ENCODE data around the gene GSS.
A peak's percentile ranks its signal among the peaks of the same experiment; 100 is the strongest.

DNA sequence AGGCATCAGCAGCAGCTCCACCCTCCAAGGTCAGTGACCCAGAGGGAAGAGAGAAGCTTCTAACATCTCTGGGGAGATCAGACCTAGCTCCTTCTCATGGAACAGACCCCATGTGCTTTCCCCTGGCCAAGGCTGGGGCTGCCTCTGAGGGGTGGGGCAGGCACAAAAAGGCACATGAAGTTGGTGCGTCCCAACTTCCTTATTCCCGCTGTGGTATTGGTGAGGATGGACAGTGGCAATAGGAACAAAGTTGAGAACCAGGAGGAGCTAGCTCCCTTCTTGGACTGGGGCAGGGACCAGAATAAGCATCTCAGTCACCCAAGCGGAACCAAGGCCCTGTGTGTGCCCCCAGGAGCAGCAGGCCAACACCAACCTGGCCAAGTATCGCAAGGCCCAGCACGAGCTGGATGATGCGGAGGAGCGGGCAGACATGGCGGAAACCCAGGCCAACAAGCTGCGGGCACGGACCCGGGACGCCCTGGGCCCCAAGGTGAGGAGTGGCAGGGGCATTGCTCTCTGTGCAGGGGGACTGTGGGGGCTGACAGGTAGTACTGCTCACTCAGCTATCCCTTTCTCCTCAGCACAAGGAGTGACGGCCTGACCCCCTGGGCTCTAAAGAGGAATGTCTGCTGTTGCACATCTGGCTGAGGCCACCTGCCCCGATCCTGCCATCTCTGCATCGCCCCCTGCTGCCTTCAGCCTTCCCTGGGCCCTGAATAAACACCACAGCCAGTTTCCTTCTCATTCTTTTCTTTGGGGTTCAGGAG is 46.2 kb upstream of the GSS start:
- TF ChIP-seq, protein P1, sequence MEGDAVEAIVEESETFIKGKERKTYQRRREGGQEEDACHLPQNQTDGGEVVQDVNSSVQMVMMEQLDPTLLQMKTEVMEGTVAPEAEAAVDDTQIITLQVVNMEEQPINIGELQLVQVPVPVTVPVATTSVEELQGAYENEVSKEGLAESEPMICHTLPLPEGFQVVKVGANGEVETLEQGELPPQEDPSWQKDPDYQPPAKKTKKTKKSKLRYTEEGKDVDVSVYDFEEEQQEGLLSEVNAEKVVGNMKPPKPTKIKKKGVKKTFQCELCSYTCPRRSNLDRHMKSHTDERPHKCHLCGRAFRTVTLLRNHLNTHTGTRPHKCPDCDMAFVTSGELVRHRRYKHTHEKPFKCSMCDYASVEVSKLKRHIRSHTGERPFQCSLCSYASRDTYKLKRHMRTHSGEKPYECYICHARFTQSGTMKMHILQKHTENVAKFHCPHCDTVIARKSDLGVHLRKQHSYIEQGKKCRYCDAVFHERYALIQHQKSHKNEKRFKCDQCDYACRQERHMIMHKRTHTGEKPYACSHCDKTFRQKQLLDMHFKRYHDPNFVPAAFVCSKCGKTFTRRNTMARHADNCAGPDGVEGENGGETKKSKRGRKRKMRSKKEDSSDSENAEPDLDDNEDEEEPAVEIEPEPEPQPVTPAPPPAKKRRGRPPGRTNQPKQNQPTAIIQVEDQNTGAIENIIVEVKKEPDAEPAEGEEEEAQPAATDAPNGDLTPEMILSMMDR (conservative IDR thresholded peaks at IDR 0.05 in 1 of 2, IDR thresholded peaks at IDR 0.05 in 1 of 2; ENCODE audit: low read depth in 1 of 2, low read length in 2 of 2) = peak in 1 of 2 donors; percentile 44
- no peak for TF ChIP-seq EZH2 (IDR thresholded peaks at IDR 0.05; ENCODE audit: low read length, missing control alignments)
